ENCODE measurements around the gene KRTAP17-1.

GRCh38 chr17:41322903-41323895, 7.7 kb upstream of the KRTAP17-1 start:
- TF ChIP-seq, protein P1, sequence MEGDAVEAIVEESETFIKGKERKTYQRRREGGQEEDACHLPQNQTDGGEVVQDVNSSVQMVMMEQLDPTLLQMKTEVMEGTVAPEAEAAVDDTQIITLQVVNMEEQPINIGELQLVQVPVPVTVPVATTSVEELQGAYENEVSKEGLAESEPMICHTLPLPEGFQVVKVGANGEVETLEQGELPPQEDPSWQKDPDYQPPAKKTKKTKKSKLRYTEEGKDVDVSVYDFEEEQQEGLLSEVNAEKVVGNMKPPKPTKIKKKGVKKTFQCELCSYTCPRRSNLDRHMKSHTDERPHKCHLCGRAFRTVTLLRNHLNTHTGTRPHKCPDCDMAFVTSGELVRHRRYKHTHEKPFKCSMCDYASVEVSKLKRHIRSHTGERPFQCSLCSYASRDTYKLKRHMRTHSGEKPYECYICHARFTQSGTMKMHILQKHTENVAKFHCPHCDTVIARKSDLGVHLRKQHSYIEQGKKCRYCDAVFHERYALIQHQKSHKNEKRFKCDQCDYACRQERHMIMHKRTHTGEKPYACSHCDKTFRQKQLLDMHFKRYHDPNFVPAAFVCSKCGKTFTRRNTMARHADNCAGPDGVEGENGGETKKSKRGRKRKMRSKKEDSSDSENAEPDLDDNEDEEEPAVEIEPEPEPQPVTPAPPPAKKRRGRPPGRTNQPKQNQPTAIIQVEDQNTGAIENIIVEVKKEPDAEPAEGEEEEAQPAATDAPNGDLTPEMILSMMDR (IDR thresholded peaks at IDR 0.05): no peak
- no peak for TF ChIP-seq POLR2AphosphoS5 (IDR thresholded peaks at IDR 0.05; ENCODE audit: insufficient read depth in 1 of 2, low read depth in 1 of 2)
